IMR-90 (cell line): ENCODE results near the gene TTC23L. TPM values are rescaled to one million over a fixed set of nuclear protein-coding genes. Genes with fewer than 3 reads are reported as not detected.

ENCODE experiments used
- ATAC-seq: fragments of 200-7000 bp; cut with Tn5 transposase; 2 replicates; pipeline ENCODE4 v1.9.1; 2020; ENCODE audit warnings: low read depth, mild to moderate bottlenecking, moderate library complexity
- BruUV-seq: library from RNA; stranded (reverse); fragments of 400-500 nt; replicated peaks from 2 replicates; lab custom pipeline; 2021; lab: Mats Ljungman, UMichigan
- CTCF ChIA-PET: fragments of 300-600 bp; formaldehyde crosslinking; extraction: SDS; loops from one replicate; lab custom pipeline; 2021; ENCODE audit warnings: antibody characterized with exemption; lab: Yijun Ruan, JAX
- POLR2A ChIA-PET: fragments of 300-600 bp; sonication (Branson Sonifier 250); formaldehyde crosslinking; loops from one replicate; lab custom pipeline; 2022; ENCODE audit warnings: antibody characterized with exemption; ENCODE audit not compliant: unreplicated experiment; lab: Charles Lee
- DNase-seq: peaks from one replicate; pipeline ENCODE4 v3.0.0; 2013
- H2AFZ ChIP-seq: replicated peaks from 2 replicates; pipeline ENCODE3; 2013; ENCODE audit warnings: low read length, mild to moderate bottlenecking; ENCODE audit not compliant: poor library complexity
- H2AK5ac ChIP-seq: 2 replicates; pipeline ENCODE4 v1.6.1; 2013; ENCODE audit warnings: low read depth, low read length, inconsistent platforms
- H2AK9ac ChIP-seq: replicated peaks from 2 replicates; pipeline ENCODE3; 2013; ENCODE audit warnings: mild to moderate bottlenecking, low read depth, low read length, moderate library complexity; ENCODE audit not compliant: poor library complexity
- H2BK120ac ChIP-seq: 2 replicates; pipeline ENCODE4 v1.6.1; 2013; ENCODE audit warnings: low read depth, low read length, inconsistent platforms
- H2BK15ac ChIP-seq: 3 replicates; pipeline ENCODE4 v1.6.1; 2013; ENCODE audit warnings: low read depth, low read length, inconsistent platforms
- H2BK20ac ChIP-seq: 2 replicates; pipeline ENCODE4 v1.6.1; 2013; ENCODE audit warnings: low read depth, mild to moderate bottlenecking, inconsistent platforms, low read length, moderate library complexity
- H2BK5ac ChIP-seq: 2 replicates; pipeline ENCODE4 v1.6.1; 2013; ENCODE audit warnings: mild to moderate bottlenecking, low read depth, low read length, inconsistent platforms; ENCODE audit not compliant: poor library complexity, severe bottlenecking
- H3K14ac ChIP-seq: replicated peaks from 2 replicates; pipeline ENCODE4 v1.6.1; 2013; ENCODE audit warnings: low read depth, low read length, inconsistent platforms
- H3K18ac ChIP-seq: 2 replicates; pipeline ENCODE4 v1.6.1; 2013; ENCODE audit warnings: low read depth, low read length, control low read depth
- H3K23ac ChIP-seq: 2 replicates; pipeline ENCODE4 v1.6.1; 2013; ENCODE audit warnings: low read depth, low read length, inconsistent platforms
- H3K27ac ChIP-seq: 2 replicates; pipeline ENCODE4 v1.5.1; 2013; ENCODE audit warnings: mild to moderate bottlenecking, control low read depth, low read length; ENCODE audit not compliant: insufficient read depth
- H3K27me3 ChIP-seq: 2 replicates; pipeline ENCODE4 v1.6.1; 2013; ENCODE audit warnings: low read length; ENCODE audit not compliant: control insufficient read depth, insufficient read depth
- H3K36me3 ChIP-seq: 2 replicates; pipeline ENCODE4 v1.6.1; 2013; ENCODE audit warnings: low read length, mixed read lengths; ENCODE audit not compliant: control insufficient read depth, insufficient read depth
- H3K4ac ChIP-seq: 2 replicates; pipeline ENCODE4 v1.6.1; 2013; ENCODE audit warnings: low read depth, low read length, inconsistent platforms
- H3K4me1 ChIP-seq: 2 replicates; pipeline ENCODE4 v1.6.1; 2013; ENCODE audit warnings: low read length, mixed read lengths; ENCODE audit not compliant: control insufficient read depth, insufficient read depth
- H3K4me2 ChIP-seq: 2 replicates; pipeline ENCODE4 v1.6.1; 2013; ENCODE audit warnings: low read depth, mild to moderate bottlenecking, control low read depth, low read length, moderate library complexity
- H3K4me3 ChIP-seq: 2 replicates; pipeline ENCODE4 v1.5.1; 2013; ENCODE audit warnings: low read depth, mild to moderate bottlenecking, control low read depth, low read length, moderate library complexity; ENCODE audit not compliant: insufficient read depth
- H3K56ac ChIP-seq: 2 replicates; pipeline ENCODE4 v1.6.1; 2013; ENCODE audit warnings: low read length, inconsistent platforms; ENCODE audit not compliant: insufficient read depth; ENCODE audit errors: extremely low read depth
- H3K79me1 ChIP-seq, 2 experiments: 2 replicates each; pipeline ENCODE4 v1.6.1; 2013; ENCODE audit warnings: low read length in 2 of 2, inconsistent platforms in 1 of 2, low read depth in 1 of 2
- H3K9ac ChIP-seq: 2 replicates; pipeline ENCODE4 v1.6.1; 2013; ENCODE audit warnings: low read depth, low read length, control low read depth
- H3K9me1 ChIP-seq: 2 replicates; pipeline ENCODE4 v1.6.1; 2013; ENCODE audit warnings: low read length, inconsistent platforms; ENCODE audit not compliant: insufficient read depth
- H3K9me3 ChIP-seq: 2 replicates; pipeline ENCODE4 v1.6.1; 2013; ENCODE audit warnings: low read length; ENCODE audit not compliant: control insufficient read depth, insufficient read depth
- H4K20me1 ChIP-seq: 2 replicates; pipeline ENCODE4 v1.6.1; 2013; ENCODE audit warnings: low read length, inconsistent platforms; ENCODE audit not compliant: insufficient read depth
- H4K5ac ChIP-seq: 2 replicates; pipeline ENCODE4 v1.6.1; 2013; ENCODE audit warnings: mild to moderate bottlenecking, low read depth, low read length, control low read depth
- H4K8ac ChIP-seq, 2 experiments: 2 replicates each; pipeline ENCODE4 v1.6.1; 2013; ENCODE audit warnings: low read depth in 2 of 2, low read length in 2 of 2, control low read depth in 1 of 2, inconsistent platforms in 1 of 2
- H4K91ac ChIP-seq: 2 replicates; pipeline ENCODE4 v1.6.1; 2013; ENCODE audit warnings: low read depth, low read length, inconsistent platforms; ENCODE audit not compliant: insufficient read depth
- MAFK ChIP-seq: IDR thresholded peaks from 2 replicates; pipeline ENCODE4 v1.6.1; 2012; ENCODE audit warnings: low read depth, low read length, improper control_type of control experiment
- RAD21 ChIP-seq: IDR thresholded peaks from 2 replicates; pipeline ENCODE4 v1.6.1; 2012; ENCODE audit warnings: low read length, improper control_type of control experiment
- WGBS, 2 experiments: methylation state at CpG; one replicate each; pipeline versions ENCODE4 v1.1.5 to v1.1.7; 2013; ENCODE audit warnings: missing lambda C conversion rate in 2 of 2; ENCODE audit not compliant: insufficient read length in 1 of 2; ENCODE audit errors: extremely low coverage in 2 of 2; 5-methylcytosine and 5-hydroxymethylcytosine counted together
- dilution Hi-C: fragments of 300-500 bp; cut with HindIII; formaldehyde crosslinking; loops from one replicate; pipeline ENCODE4 v1.14.3; 2018; ENCODE audit warnings: low sequenced_read_pairs; ENCODE audit not compliant: unreplicated experiment
- in situ Hi-C: fragments of 300-500 bp; cut with MboI; formaldehyde crosslinking; loops from 3 replicates; pipeline ENCODE4 v1.14.3; 2019; ENCODE audit warnings: low sequenced_read_pairs, inconsistent platforms, mixed read lengths
- intact Hi-C: fragments of 100-400 bp; cut with micrococcal nuclease; formaldehyde crosslinking; loops from 2 replicates; pipeline ENCODE4 v1.10.0; 2022
- polyA plus RNA-seq, 3 experiments: library from polyadenylated mRNA; depleted of rRNA; stranded (reverse); fragments of >200 nt; gene quantifications; 2 replicates each; pipeline ENCODE4 v1.2.3, GENCODE V29; 2012; ENCODE audit warnings: low replicate concordance in 1 of 3
- total RNA-seq: library from RNA; depleted of rRNA; stranded (reverse); fragments of >200 nt; gene quantifications from 2 replicates; pipeline ENCODE4 v1.2.3, GENCODE V29; 2012
- TF ChIP-seq, protein P1 (sequence below): fragments of 150-350 bp; IDR thresholded peaks from 2 replicates; pipeline ENCODE4 v1.6.1; 2016; ENCODE audit warnings: low read depth, mild to moderate bottlenecking, low read length, moderate library complexity, borderline replicate concordance

The TTC23L gene
- total and polyA plus RNA-seq, 2 of the 4 experiments (the other 2 are of a cell fraction) = under 0.01 TPM; not detected in 1

GRCh38 chr5:34857161-34857560, 18.2 kb downstream of the TTC23L start:
- Histone ChIP-seq H3K18ac (no peak overlapping the region), H4K5ac (no peak overlapping the region), H3K9me1 (no peaks in the 10 kb centered on the region), H4K20me1 (no peaks in the 10 kb centered on the region), H3K9me3 (no peaks in the 10 kb centered on the region), H2BK20ac (no peak overlapping the region), H3K56ac (no peak overlapping the region), H4K8ac (no peak overlapping the region), H2AFZ (no peak overlapping the region), H2BK5ac (no peak overlapping the region), H3K36me3 (no peaks in the 10 kb centered on the region), H2AK9ac (no peak overlapping the region), H3K23ac (no peak overlapping the region), H2BK15ac (no peak overlapping the region), H3K4me2 (no peak overlapping the region), H3K79me1 (no peaks in the 10 kb centered on the region), H3K4ac (no peak overlapping the region), H2AK5ac (no peak overlapping the region), H3K27me3 (no peaks in the 10 kb centered on the region; the same call in none of the 2 replicates), H3K4me1 (no peaks in the 10 kb centered on the region), H3K9ac (no peak overlapping the region), H3K14ac (no peak overlapping the region), H3K4me3 (no peak overlapping the region), H4K91ac (no peak overlapping the region), H2BK120ac (no peak overlapping the region), H3K27ac (no peak overlapping the region)
- intact Hi-C loops (no loop called here), in situ Hi-C loops (no loop called here), dilution Hi-C loops (no loop called here)
- no peak for TF ChIP-seq RAD21
- TF ChIP-seq, protein P1, sequence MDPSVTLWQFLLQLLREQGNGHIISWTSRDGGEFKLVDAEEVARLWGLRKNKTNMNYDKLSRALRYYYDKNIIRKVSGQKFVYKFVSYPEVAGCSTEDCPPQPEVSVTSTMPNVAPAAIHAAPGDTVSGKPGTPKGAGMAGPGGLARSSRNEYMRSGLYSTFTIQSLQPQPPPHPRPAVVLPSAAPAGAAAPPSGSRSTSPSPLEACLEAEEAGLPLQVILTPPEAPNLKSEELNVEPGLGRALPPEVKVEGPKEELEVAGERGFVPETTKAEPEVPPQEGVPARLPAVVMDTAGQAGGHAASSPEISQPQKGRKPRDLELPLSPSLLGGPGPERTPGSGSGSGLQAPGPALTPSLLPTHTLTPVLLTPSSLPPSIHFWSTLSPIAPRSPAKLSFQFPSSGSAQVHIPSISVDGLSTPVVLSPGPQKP = no peak
- no peak for TF ChIP-seq MAFK
- 83% methylated on average over 1 of the region's 3 CpGs; no CpG with 5 or more reads in 1 of the 2 experiments for WGBS, 2 experiments
- no TSS peak for BruUV-seq
- ChIA-PET CTCF (no interaction called here), POLR2A (no interaction called here)
- no peak for DNase-seq
- no peak for ATAC-seq
